HG03045 (cell line): ENCODE data around the gene RNF157.
"Not testable (repeated sequence)": the region's sequence is repeated elsewhere in the genome, so short reads cannot be mapped to it uniquely, and the experiment has no call there.

Experiments
- ATAC-seq: cut with Tn5 transposase; IDR thresholded peaks from one replicate; pipeline ENCODE4 v1.9.1; 2021; ENCODE audit warnings: mild to moderate bottlenecking, moderate library complexity; ENCODE audit not compliant: unreplicated experiment

RNF157 gene

GRCh38 chr17:76255801-76256429 lies 15.6 kb upstream of the RNF157 start:
- ATAC-seq, result no peak

DNA sequence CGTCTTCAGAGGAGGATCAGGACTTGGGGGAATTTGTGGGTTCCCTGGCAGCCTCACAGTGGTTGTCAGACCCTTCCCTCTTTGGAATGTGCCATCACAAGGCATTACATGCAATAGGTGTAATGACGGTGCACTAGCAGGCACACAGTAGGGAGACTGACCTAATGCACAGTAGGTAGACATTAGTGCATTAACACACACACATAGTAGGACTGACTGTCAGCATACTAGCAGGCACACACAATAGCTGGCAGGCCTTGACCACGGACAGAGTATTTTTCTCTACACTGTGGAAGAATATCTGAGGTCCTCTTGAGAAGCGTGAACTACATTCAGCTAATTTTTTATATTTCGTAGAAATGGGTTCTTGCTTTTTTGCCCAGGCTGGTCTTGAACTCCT lies 14.0 kb upstream of the RNF157 start:
- ATAC-seq, result no peak

DNA sequence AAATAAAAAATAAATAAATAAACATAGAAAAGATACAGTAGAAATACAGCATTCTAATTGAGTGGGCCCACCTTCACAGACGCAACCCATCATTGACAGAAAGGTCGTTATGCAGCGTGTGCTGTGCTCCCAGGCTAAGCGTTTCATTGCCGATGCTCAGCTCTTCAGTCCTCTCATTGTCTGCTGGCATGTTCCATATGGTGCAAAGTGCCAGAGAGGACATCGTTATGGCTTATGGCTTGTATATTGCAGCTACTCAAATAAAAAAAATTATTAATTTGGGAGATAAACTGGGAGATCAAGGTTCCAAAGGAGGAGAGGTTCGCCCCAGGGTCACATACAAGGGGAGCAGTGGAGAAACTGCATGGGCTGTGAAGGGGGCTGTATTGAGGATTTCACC lies 13.5 kb upstream of the RNF157 start:
- ATAC-seq, result no peak

- not testable (repeated sequence) for ATAC-seq
Observed at GRCh38 chr17:76252967-76253766, 12.9 kb upstream of the RNF157 start.

- ATAC-seq, result no peak
Observed at GRCh38 chr17:76252040-76252954, 12.0 kb upstream of the RNF157 start.

DNA sequence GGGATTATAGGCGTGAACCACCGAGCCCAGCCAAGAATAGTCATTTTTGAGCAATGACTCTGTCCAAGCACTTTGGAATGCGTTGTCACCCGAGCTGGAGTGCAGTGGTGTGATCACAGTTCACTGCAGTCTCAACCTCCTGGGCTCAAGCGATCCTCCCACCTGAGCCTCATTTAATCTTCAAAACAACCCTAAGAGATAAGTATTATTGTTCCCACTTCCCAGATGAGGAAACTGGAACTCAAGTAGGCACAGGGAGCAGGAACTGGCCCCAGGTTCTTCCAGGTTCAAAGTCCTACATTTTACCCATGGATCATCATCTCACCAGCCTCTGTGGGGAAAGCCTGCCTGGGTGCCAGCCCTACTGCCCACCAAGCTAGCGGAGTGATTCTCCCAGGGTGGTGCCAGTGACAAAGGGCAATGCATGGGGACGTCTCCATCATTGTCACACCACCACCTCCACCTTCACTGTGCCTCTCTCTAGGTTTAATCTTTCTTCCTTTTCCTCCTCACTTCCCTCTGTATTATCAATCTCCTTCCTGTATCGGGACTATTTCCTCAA lies 11.3 kb upstream of the RNF157 start:
- no peak for ATAC-seq

GRCh38 chr17:76250141-76250540 lies 9.8 kb upstream of the RNF157 start:
- ATAC-seq, result no peak

DNA sequence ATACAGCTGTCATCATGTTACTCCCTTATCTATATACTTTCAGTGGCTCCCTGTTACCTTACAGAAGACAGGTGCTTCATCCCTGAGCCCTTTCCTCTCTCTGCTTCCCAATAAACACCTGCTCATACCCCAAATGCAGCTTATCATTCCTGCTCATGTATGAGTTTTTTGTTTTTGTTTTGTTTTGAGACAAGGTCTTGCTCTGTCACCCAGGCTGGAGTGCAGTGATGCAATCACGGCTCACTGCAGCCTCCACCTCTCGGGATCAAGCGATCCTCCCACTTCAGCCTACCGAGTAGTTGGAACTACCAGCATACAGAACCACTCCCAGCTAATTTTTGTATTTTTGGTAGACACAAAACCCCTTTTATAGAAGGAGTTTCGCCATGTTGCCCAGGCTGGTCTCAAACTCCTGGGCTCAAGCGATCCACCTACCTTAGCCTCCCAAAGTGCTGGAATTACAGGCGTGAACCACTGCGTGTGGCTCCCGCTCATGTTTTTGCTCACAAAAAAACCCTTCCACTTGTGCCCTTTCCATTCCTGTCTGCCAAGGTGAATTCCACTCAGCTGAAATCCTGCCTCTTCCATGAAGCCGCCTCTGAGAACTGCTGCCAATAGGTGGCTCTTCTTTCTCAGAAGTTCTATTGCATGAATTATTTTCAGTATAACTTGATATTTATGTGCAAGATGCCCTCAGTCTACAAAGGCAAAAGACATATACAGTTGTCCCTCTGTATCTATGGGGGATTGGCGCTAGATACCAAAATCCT lies 7.9 kb upstream of the RNF157 start:
- no peak for ATAC-seq

DNA sequence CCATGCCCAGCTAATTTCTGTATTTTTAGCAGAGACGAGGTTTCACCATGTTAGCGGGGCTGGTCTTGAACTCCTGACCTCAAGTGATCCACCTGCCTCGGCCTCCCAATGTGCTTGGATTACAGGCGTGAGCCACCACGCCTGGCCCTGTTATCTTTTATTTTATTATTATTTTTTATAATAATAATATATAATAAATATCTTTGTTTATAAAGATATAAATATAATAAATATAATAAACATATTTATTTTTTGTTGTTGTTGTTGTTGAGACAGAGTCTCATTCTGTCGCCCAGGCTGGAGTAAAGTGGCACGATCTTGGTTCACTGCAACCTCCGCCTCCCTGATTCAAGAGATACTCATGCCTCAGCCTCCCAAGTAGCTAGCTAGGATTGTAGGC lies 7.0 kb upstream of the RNF157 start:
- ATAC-seq, result no peak

- peak; percentile 88 for ATAC-seq
Observed at GRCh38 chr17:76246080-76247066, 6.1 kb upstream of the RNF157 start.

GRCh38 chr17:76244721-76245120 lies 4.4 kb upstream of the RNF157 start:
- not testable (repeated sequence) for ATAC-seq

DNA sequence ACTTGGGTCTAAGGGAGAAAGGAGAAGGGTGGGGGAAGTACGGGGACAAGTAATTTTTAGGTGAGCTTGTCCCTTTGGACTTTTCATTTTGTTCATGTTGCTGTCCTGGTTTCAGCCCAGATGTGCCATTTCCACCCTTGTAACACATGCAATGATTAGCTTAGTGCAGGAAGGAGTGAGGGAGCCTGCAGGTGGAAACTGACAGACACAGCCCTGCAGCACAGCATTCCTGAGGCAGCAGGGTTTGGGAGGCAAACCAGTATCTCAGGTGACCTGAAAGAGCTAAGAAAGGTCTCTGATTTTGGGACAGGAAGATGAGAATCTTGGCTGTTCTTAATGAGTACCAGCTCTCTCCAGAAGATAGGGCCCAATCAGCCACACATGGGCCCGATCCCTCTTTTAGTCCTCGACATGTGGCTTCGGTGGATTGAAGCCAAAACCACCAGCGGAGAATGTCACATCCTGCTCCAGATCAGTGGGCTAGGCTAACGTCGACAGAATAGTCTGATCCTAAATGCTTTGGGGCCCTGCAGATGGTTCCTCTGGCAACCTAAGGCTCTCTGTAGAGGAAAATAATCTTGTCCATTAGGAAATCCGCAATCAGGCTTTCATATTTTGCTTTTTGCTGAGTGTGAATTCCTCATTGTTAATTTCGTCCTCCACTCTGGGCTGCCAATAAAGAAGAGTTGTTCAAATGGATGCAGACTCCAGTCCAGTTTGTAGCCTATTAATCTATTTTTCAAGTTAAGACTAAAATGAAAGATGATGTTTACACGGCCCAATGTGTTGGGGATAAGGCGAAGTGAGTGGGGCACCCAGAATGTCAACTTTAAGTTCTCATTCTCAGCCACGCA lies 3.8 kb upstream of the RNF157 start:
- ATAC-seq, result no peak

DNA sequence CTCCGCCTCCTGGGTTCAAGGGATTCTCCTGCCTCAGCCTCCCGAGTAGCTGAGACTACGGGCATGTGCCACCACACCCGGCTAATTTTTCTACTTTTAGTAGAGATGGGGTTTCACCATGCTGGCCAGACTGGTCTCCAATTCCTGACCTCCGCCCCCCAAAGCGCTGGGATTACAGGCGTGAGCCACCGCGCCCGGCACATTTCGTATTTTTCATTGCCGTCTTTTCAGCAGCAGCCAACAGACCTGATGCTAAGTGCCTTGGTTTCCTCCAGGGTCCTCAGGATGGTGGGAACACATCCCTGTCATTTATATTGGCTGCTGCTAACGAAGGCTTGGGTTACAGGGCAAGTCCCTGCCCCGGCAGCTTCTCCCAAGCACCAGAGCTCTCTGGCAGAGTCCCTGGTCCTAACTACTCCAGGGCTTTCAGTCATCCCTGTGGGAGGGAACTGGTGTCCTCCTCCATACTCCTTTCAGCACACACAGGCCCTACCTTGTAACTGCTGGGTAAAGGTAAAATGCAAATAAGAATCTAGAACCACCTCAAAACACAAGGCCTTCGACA lies 1.5 kb upstream of the RNF157 start:
- no peak for ATAC-seq

DNA sequence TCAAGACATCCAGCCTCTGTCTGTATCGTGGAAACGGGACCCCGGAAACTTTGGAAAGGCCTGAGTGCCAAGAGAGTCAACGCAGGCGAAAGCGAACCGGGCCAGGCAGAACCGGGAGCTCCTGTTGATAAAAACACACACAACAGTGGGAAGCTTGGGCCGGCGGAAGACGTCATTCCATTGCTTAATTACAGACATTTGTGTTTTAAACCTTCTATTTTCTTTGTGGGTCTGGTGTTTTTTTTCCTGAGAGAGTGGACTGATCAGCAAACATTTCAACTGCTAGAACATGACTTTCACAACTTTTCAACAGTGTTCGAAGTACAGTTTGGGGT lies 878 bp upstream of the RNF157 start:
- ATAC-seq, result no peak

DNA sequence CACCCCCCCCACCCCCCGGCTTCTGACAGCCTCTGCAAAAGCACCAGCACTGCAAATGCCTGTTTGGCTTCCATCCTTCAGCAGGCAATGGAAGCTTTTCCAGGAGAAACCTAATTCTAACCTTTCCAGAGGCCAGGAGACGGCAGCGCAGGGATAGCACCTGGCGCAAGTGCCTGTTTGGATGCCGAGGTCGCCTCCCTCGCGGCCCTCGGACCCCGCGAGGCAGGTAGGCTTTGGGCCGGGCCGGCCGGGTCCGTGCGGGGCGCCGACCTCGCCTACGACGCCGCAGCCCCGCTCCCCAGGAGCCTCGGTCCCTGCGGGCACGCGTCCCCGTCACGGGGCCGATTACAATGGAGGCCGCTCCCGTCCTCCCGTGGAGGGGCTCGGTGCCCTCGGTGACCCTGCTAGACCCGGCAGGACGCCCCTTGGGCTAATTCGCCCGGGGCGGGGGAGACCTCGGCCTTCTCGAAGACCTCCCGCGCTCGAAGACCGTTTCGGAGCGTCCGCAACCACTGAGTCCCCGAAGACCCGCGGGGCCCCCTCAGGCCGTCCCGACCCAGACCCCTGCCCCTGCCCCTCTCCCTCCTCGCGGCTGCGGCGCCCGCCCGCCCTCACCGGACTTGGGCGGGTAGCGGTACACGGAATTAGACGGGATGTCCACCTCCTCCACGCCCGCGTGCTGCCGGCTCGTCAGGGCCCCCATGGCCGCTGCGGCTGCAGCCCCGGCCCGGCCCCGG lies 587 bp downstream of the RNF157 start:
- peak; percentile 17 for ATAC-seq

- ATAC-seq, result no peak
Observed at GRCh38 chr17:76238847-76239537, 1.3 kb downstream of the RNF157 start.

GRCh38 chr17:76237859-76238313 lies 2.4 kb downstream of the RNF157 start:
- no peak for ATAC-seq
